Suprapubic skin (tissue), 4 donors: Measurements from ENCODE around the gene EMID1. TPM values are rescaled to one million over a fixed set of nuclear protein-coding genes. Genes with fewer than 3 reads are reported as not detected.

Experiments
- DNase-seq, 2 donors: peaks; one replicate each; pipeline ENCODE4 v3.0.0-alpha.2; 2019; ENCODE audit warnings: low spot score in 2 of 2
- H3K27ac ChIP-seq: fragments of 200-600 bp; sonication (generic); one replicate; pipeline ENCODE4 v1.5.1; 2019
- H3K27me3 ChIP-seq: fragments of 200-600 bp; sonication (generic); one replicate; pipeline ENCODE4 v1.5.1; 2019
- H3K36me3 ChIP-seq: fragments of 200-600 bp; sonication (generic); one replicate; pipeline ENCODE4 v1.5.1; 2019
- H3K4me1 ChIP-seq: fragments of 200-600 bp; sonication (generic); one replicate; pipeline ENCODE4 v1.5.1; 2019
- H3K4me3 ChIP-seq: fragments of 200-600 bp; sonication (generic); one replicate; pipeline ENCODE4 v1.5.1; 2019; ENCODE audit warnings: mild to moderate bottlenecking
- H3K9me3 ChIP-seq: fragments of 200-600 bp; sonication (generic); one replicate; pipeline ENCODE4 v1.5.1; 2019
- EP300 ChIP-seq: sonication (generic); formaldehyde crosslinking; IDR thresholded peaks from one replicate; pipeline ENCODE4 v1.6.1; 2017; ENCODE audit warnings: antibody characterized with exemption
- POLR2A ChIP-seq, 2 donors: fragments of 450-650 bp; IDR thresholded peaks; one replicate each; pipeline ENCODE4 v1.6.1; 2017; ENCODE audit warnings: antibody characterized with exemption in 2 of 2, mild to moderate bottlenecking in 2 of 2, moderate library complexity in 2 of 2
- POLR2AphosphoS5 ChIP-seq, 3 donors: sonication (generic); formaldehyde crosslinking; IDR thresholded peaks; one replicate each; pipeline ENCODE4 v1.6.1; 2017; ENCODE audit warnings: antibody characterized with exemption in 3 of 3
- WGBS: methylation state at CpG from one replicate; pipeline ENCODE4 v1.1.5; 2018; 5-methylcytosine and 5-hydroxymethylcytosine counted together
- total RNA-seq, 4 donors: library from RNA; depleted of rRNA; stranded (reverse); fragments of >200 nt; gene quantifications; one replicate each; pipeline ENCODE4 v1.1.0, GENCODE V29; 2016
- TF ChIP-seq, protein P1 (sequence below), 2 donors: fragments of 200-600 bp in 1 of 2; fragments of 450-650 bp in 1 of 2; sonication (generic) in 1 of 2; IDR thresholded peaks; one replicate each; pipeline ENCODE4 v1.5.1; 2016 to 2019; ENCODE audit warnings: antibody characterized with exemption in 2 of 2, mild to moderate bottlenecking in 1 of 2, moderate library complexity in 1 of 2

Gene EMID1
- total RNA-seq, 4 donors from 2014 or later, result 1.6 to 7.4 (median 2.9) TPM

DNA sequence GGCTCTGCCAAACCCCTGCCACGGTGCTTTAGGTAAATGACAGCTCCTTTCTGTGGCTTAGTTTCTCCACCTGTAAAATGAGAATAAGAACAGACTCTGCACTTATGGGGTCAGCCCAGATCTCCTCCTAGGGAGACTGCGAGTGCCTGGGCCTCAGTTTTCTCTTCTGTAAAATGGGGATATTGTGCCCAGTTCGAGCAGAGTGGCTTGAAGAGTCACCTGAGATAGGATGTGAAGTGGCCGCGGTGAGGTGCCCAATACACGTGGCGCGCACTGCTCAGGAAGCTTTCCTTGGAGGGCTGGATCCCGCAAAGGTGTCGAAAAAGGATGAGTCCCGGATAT lies 473 bp upstream of the EMID1 start:
- H3K4me1 ChIP-seq, result peaks cover 18% of the 10 kb centered on the region
- no peak for TF ChIP-seq POLR2A (IDR thresholded peaks at IDR 0.05)
- no peak for TF ChIP-seq POLR2AphosphoS5 (IDR thresholded peaks at IDR 0.05)
- TF ChIP-seq, protein P1, sequence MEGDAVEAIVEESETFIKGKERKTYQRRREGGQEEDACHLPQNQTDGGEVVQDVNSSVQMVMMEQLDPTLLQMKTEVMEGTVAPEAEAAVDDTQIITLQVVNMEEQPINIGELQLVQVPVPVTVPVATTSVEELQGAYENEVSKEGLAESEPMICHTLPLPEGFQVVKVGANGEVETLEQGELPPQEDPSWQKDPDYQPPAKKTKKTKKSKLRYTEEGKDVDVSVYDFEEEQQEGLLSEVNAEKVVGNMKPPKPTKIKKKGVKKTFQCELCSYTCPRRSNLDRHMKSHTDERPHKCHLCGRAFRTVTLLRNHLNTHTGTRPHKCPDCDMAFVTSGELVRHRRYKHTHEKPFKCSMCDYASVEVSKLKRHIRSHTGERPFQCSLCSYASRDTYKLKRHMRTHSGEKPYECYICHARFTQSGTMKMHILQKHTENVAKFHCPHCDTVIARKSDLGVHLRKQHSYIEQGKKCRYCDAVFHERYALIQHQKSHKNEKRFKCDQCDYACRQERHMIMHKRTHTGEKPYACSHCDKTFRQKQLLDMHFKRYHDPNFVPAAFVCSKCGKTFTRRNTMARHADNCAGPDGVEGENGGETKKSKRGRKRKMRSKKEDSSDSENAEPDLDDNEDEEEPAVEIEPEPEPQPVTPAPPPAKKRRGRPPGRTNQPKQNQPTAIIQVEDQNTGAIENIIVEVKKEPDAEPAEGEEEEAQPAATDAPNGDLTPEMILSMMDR (IDR thresholded peaks at IDR 0.05), result no peak
- TF ChIP-seq EP300, result no peak
- peak overlapping the region; percentile 63 for H3K4me3 ChIP-seq
- no peaks in the 10 kb centered on the region for H3K27me3 ChIP-seq
- DNase-seq, result no peak
- H3K36me3 ChIP-seq, result no peaks in the 10 kb centered on the region
- H3K9me3 ChIP-seq, result no peaks in the 10 kb centered on the region
- 79% methylated on average over 10 of the region's 11 CpGs for WGBS
- no peak overlapping the region for H3K27ac ChIP-seq

DNA sequence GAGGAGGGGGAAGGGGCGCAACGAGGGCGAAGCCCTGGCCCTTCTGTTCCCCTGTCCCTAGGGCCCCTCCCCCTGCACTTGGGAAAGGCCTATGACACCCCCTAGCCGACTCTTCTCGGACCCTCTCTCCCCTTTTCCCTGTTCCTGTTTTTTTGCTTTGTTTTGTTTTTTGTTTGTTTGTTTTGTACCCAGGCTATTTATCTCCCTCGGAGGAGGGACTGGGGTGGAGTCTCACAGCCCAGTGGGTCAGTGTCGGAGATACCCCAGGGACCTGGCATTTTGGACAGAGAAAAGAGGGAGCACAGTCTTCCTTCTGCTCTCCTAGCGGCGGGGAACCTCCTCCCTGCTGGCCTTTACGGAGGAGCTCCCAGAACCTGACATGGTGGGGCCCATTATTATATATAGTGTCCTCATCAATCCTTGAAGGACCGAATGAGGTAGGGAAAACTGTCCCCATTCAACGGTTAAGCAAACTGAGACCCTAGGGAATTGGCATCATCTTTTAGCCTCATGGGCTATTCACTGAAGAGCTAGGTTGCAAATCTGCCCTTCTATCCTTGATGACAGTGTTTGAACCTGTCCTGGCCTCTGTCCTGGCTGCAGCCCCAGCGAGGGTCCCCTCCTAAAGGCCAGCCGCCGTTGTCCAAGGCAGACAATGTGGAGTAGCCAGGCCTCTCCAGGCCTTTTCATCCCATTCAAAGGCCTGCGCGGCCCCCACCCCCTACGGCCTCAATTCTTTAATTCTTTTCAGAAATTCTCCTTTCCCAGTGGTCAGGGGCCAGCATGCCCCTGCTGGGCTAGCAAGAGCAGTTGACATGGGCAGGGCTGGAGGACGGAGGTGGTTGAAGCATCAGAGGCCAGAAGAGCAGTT lies 911 bp downstream of the EMID1 start:
- WGBS, result 62% methylated on average over 19 of the region's 19 CpGs

GRCh38 chr22:29207243-29207550 lies 1.5 kb downstream of the EMID1 start:
- no peaks in the 10 kb centered on the region for H3K27me3 ChIP-seq
- DNase-seq, result no peak
- H3K27ac ChIP-seq, result no peak overlapping the region
- peaks cover 17% of the 10 kb centered on the region for H3K4me1 ChIP-seq
- TF ChIP-seq EP300, result no peak
- TF ChIP-seq POLR2AphosphoS5 (IDR thresholded peaks at IDR 0.05), result no peak
- TF ChIP-seq, protein P1 (IDR thresholded peaks at IDR 0.05), result no peak
- no peak for TF ChIP-seq POLR2A (IDR thresholded peaks at IDR 0.05)
- no peaks in the 10 kb centered on the region for H3K9me3 ChIP-seq
- no peaks in the 10 kb centered on the region for H3K36me3 ChIP-seq
- WGBS, result 75% methylated on average over 3 of the region's 5 CpGs
- no peak overlapping the region for H3K4me3 ChIP-seq

More for the DNA sequence above, 911 bp downstream of the EMID1 start:
- H3K27me3 ChIP-seq, result no peaks in the 10 kb centered on the region
- DNase-seq, result no peak
- no peak for TF ChIP-seq EP300
- TF ChIP-seq, protein P1 (IDR thresholded peaks at IDR 0.05), result no peak
- peaks cover 18% of the 10 kb centered on the region for H3K4me1 ChIP-seq
- no peak overlapping the region for H3K27ac ChIP-seq
- no peaks in the 10 kb centered on the region for H3K9me3 ChIP-seq
- no peaks in the 10 kb centered on the region for H3K36me3 ChIP-seq
- peak overlapping the region; percentile 63 for H3K4me3 ChIP-seq

GRCh38 chr22:29207562-29208501 lies 2.1 kb downstream of the EMID1 start:
- 46% methylated on average over 2 of the region's 11 CpGs for WGBS

More at GRCh38 chr22:29207562-29208501, 2.1 kb downstream of the EMID1 start:
- no peak overlapping the region for H3K4me3 ChIP-seq
- H3K9me3 ChIP-seq, result no peaks in the 10 kb centered on the region
- TF ChIP-seq EP300 (no peak), POLR2A (IDR thresholded peaks at IDR 0.05) (no peak), POLR2AphosphoS5 (IDR thresholded peaks at IDR 0.05) (no peak)
- TF ChIP-seq, protein P1 (IDR thresholded peaks at IDR 0.05), result no peak
- H3K27ac ChIP-seq, result no peak overlapping the region
- H3K4me1 ChIP-seq, result peaks cover 10% of the 10 kb centered on the region
- DNase-seq, result peak in 1 of 2 donors; percentile 74
- no peaks in the 10 kb centered on the region for H3K27me3 ChIP-seq
- H3K36me3 ChIP-seq, result no peaks in the 10 kb centered on the region
